GM21423 (cell line): Measurements from ENCODE around the gene CDC42EP2.
A peak's percentile ranks its signal among the peaks of the same experiment; 100 is the strongest.

ENCODE experiments used
- ATAC-seq: cut with Tn5 transposase; IDR thresholded peaks from one replicate; pipeline ENCODE4 v1.9.1; 2021; ENCODE audit warnings: mild to moderate bottlenecking, moderate library complexity; ENCODE audit not compliant: unreplicated experiment

CDC42EP2 gene

DNA sequence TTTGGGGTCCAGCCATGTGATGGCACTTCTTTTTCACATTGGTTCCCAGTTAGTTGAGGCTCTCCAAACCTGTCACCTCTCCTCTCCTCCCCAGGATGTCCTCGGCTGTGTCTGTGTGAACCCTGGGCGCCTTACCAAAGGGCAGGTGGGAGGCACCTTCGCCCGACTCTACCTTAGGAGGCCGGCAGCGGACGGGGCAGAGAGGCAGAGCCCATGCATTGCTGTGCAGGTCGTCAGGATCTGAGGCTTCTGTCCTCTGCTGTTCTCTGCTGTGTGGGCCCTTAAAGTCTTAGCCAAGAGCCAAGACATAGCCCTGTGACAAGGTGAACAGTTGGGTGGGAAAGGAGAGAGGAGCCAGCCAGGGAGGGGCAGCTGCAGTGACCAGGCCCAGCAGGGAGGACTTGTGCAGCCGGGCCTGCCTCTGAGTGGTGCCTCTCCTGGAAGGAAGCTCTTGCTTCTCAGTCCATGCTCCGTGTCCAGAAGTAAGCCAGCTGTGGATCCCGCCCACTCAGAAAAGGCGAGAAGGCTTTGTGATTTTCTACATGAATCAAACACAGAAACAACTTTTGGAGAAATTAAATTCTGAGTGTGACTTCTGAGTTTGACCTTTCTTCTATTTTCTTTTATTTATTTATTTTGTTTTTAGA is 17.5 kb upstream of the CDC42EP2 start:
- ATAC-seq, result no peak

DNA sequence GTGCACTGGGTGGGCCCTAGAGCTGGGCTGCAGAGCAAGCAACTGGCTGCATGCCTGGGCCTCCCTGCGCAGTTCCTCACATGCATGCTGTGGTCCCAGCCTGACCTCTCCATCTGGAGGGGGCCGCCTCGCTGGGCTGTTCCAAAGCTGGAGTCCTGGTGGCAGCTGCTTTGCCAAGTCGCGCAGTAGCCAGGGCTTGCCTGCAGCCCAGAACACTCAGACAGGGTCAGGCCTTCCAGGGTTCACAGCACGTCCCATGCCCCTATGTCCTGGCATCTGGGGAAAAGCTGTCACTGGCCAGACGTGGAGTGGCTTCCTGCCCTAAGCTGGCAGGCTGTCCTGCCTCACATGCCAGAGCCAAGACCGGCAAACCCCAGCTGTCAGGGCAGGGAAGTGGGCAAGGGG is 16.5 kb upstream of the CDC42EP2 start:
- no peak for ATAC-seq

DNA sequence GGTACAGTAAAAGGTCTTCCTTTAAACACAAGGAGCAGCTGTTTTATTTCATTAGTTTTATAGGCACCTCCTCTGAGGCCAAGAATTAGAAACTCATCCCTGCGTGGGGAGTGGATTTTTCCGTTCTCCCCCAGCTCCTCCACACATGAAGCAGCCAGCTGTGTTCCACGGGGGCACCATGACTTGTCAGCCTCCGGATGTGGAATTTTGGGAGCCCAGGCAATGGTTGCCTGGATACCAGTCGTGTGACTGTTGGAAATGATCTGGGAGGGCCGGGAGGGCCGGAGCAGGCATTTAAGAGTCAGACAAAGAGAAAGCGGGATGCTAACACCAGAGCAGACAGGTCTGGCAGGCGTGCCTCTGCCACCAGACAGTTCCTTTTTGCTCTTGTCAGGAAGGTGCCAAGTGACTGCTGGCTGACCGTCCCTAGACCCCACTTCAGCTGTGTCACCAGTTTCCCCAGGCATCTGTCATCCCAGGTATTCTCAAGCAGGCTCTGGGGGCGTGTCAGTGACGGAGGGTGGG is 15.9 kb upstream of the CDC42EP2 start:
- no peak for ATAC-seq

DNA sequence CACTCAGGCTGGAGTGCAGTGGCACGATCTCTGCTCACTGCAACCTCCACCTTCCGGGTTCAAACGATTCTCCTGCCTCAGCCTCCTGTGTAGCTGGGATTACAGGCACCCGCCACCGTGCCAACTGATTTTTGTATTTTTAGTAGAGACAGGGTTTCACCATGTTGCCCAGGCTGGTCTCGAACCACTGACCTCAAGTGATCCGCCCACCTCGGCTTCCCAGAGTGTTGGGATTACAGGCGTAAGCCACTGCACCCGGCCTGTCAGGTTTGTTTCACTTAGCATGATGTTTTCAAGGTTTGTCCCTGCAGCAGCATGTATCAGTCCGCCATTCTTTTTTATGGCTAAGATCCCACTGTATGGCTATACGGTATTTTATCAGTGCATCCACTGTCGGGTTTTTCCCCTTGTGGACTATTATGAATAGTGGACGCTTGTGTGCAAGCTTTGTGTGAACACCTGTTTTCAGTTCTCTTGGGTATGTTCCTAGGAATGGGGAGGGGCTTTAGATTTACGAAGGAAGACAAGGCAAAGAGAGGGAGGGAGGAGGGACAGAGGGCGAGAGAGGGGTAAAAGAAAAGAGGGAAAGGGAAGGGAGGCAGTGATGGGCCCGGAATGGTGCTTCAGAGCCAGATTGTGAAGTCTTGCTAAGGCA is 13.9 kb upstream of the CDC42EP2 start:
- no peak for ATAC-seq

DNA sequence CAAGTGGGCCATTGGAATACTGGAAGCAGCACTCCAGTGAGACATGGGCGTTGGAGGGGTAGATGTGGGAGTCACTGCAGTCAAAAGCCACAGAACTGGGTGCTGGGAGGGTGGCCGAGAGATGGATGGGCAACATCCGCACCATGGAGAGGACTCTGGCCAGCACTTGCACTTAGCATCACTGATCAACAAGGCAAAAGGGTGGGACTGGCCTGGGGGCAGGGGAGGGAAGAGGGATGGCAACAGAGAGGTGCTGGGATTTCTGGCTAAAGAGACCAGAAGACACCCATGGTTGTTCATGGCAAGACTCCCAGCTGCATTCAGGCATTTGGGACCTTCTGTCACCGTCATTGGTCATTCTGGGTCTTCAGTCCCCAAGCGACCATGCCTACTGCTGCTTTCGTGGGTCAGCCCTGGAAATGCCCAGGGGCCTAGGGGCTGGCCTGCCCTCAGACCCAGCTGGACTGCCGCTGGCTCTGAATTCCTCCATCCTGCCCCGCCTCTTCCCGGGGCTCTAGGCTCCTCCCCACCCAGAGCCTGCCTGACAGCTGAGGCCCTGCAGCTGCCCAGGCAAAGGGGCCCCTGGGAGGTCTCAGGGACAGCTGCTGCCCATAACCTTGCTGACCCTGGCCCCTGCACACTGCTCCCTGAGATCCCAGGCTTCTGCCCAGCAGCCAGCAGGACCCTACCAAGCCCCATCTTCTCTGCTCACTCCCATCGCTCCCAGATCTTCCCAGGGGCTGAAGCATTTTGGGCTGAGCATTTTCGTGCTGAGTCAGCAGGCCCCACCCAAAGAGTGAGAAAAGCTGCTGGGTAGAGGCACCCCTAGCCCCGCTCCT is 13.0 kb upstream of the CDC42EP2 start:
- ATAC-seq, result no peak

DNA sequence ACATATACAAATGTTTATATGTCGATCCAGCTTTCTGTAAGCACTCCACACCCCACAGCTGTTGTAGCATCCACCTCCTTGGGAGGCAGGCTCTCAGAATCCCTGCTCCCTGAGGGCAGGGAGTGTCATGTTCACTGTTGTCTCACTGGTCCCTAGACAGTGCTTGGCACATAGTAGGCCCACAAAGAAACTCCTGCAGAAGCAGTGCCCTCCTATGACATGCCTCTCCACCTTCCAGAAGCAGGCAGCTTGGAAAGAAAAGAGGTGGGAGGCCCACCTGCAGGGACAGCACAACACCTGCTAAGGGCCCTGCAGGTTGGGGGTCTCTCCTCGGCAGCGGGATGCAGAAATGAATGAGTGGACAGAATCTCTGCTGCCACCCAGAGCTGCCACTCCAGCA is 11.1 kb upstream of the CDC42EP2 start:
- no peak for ATAC-seq

DNA sequence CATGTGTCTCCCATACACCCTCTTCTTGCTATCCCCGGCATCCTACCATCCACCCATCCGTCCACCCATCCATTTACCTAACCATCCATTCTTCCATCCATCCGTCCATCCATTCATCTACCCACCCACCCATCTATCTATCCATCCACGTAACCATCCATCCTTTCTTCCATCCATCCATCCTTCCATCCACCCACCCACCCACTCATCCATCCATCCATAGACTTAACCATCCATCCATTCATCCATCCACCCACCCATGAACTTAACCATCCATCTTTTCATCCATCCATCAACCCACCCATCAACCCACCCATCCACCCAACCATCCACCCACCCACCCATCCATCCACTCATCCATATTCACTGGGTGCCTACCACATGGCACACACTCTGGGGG is 10.6 kb upstream of the CDC42EP2 start:
- no peak for ATAC-seq

DNA sequence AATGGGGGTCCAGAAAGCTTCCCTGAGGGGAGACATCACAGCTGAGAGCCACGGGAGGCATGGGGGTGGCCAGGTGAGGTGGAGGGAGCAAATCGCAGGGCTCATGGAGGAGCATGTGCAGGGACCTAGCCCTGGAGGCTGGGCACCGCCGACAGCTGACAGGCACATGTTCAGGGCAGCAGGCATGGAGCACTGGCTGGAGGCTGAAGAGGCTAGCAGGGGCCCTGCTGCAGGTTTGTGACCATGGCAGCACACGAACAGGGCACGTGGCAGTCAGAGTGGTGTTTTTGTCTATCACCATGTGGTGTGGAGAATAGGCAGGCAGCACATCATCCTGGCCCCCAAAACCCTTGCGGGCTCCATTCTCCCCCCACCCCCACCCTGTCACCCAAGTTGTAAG is 10.1 kb upstream of the CDC42EP2 start:
- ATAC-seq, result no peak

DNA sequence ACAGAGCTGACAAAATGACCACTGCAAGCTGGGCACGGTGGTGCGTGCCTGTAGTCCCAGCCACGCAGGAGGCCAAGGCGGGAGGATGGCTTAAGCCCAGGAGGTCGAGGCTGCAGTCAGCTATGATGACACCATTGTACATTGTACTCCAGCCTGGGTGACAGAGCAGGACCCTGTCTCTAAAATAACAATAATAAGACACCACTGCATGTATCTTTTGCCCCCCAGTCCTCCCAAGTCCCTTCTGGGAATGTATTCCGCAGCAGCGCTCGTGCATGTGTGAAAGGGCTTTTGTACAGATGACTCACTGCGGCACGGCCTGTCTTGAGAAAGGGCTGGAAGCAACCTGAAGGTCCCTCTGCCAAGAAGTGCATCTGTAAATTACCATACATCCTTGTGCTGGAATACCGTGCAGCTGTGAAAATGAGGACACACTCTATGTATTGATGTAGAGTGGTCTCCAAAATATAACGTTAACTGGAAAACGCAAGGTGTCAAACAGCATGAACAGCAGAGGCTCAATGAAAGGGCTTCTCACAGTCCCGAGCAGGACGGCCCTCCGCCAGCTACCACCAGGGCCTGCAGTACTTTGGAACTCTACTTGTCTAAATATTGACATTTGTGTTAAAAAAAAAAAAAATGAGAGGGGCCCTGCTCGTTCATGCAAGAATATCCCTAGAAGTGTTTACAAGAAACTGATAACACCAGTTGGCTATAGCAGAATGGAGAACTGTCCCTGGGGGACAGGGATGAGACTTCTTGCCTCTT is 9.0 kb upstream of the CDC42EP2 start:
- ATAC-seq, result no peak

DNA sequence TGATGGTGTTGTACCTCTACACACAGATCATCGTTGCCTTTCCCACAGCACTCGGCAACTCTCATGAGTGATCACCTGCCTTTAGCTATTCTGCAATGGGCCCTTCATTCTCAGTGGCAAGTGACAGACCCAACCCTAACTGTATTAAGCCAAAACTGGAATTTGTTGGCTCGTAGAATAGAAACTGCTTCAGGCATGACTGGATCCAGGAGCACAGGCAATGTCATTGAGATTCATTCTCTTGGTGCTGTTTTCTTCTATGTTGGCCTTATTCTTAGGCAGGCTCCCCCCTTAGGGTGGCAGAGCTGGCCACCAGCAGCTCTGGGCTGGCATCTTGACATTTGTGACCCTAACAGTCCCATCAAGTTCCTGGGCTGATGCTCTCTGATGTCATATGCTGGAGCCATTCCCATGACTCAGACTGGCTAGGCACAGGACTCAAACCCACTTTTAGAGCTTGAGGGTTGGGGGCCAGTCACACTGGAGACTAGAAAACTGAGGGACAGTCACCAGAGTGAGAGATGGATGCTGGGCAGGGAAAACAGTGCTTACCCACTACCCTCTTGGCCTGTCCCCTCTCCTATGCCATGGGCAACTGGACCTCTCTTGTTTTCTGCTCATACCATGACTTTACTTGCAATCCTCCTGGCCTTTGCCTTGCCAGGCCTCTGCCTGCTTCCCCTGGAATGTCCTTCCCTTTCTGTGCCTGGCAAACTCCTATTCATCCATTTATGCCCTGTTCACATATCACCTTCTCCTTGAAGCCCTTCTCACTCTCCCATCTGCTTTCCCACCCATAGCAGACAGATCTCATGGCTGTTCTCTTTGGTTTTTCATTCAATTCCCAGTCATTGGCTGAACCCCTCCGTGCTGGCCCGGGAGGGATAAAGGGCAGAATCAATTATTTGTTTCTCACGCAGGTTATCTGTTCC is 7.1 kb upstream of the CDC42EP2 start:
- no peak for ATAC-seq

DNA sequence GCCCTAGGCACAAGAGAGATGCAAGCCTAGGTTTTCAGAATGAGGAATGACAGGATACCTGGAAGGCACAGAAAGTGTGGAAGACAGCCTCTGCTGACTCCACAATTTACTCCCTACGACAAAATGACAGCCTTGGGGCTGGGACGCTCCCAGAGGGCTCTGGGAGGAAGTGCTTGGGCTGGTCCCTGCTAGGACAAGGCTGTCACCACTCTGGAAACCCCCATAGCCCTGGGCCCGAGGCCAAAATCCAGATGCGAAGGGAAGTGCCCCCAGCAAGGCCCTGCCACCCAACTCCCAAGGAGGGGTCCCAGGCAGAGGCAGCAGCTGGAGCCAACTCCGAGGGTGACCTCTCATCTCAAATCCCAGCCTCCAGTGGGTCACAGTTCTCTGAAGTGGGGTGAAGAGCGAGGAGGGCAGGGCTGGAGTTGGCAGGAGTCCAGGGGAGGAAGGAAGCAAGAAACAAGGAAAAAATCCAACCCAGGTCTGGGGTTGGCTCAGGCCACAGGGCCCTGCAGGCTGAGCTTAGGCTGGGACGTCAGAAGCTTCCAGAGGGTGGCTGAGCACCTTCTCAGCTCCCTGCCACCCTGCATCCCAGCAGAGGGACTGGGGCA is 6.3 kb upstream of the CDC42EP2 start:
- ATAC-seq, result no peak

DNA sequence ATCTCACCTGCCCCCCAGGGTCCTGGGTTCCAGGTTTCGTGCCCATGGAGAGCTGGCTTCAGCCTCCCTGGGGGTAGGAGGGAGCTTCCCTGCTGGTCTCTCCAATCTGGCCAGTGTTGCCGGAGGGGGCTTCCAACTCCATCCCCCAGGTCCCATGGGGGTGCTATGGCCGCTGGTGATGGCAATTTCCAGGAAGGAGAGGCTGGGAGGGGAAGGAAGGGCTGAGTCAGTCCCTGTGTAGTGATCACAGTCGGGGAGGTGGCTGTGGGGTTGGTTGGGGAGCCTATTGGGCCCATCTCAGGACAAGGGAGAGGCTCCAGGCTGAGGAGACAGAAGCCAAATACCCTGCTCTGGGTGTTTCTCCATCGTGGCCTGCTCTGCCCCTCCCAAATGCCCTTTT is 5.7 kb upstream of the CDC42EP2 start:
- no peak for ATAC-seq

DNA sequence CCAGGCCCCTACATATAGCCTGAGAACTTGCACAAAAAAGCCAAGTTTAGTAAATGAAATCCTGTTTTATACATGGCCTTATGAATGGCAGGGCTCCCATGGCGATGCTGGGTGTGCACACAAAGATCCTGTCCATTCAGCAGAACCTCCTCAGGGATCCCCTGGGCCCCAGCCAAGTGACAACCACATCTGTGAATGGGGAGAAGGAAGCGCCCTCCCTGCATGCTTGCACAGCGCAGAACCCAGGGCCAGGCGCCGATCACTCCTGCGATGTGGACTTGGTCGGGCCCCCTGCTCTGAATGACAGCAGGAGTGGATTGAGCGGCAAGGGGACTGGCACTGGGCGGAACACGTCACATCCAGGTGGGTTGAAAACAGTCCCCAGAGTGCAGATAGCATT is 4.5 kb upstream of the CDC42EP2 start:
- no peak for ATAC-seq

DNA sequence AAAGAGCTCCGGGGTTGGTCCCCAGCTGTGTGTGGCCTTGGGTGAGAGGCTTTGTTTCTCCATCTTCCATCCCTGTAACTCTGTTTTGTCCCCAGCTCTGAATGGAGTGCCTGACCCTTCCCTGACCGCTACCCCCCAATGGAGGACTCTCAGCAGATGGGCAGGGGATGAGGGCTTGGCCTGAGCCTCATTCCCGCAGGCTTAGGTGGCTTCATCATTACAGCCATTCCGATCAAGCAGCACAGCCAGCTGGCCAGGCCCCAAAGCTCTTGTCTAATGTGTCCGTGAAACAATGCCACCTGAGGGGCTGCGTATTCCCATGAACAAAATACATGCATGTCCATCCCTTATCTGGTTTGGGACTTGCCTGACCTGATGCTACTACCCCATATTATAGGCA is 3.9 kb upstream of the CDC42EP2 start:
- ATAC-seq, result no peak

DNA sequence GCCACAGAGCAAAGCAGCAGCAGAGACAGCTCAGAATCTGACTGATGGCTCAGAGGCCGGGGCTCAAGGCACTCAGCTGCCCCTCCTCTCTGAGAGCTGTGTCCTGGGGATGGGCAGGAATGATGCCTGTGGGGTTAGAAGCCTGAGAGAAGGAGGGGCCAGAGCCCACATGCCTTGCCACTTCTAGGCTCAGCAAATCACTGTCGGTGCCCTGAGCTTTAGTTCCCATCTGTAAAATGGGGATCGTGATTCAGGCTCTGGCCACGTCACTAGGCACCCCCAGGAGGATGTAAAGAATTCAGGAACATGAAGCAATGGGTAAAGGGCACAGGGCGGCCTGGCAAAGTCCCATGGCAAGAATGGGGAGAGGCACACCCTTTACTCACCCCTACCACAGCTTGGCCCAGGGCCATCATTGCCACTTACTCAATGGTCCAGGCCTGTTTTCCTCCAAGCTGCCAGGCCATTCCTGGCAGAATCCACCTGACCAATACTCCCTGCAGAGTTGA is 3.4 kb upstream of the CDC42EP2 start:
- no peak for ATAC-seq

DNA sequence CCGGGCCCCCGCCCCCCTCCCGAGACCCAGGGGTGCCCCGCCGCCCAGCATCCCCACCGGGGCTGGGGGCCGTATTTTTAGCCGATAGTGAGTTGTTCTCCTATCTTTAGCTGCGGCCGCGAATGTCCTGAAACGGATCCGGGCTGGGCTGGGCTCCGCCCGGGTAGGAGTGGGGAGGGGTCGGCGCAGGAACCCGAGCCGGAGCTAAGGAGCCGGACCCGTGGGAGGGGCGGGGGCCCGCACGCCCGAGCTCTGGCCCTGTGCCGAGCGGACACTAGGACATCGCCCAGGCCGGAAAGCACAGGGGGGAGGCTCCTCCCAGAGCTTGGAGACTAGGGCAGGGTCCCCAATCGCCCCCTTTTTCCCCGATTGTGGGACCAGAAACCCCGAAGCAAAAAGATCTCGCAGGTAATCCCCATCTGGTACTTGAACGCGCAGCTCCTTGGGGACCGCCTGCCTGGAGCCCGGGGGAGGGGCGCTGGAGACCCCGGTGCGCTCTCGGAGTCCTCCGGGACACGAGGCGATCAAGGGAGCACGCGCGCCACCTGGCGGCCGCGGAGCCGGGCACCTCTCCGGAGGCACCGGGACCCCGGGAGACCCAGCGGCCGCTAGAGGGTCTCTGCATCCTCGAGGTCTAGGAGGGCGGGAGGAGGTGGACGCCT is 669 bp downstream of the CDC42EP2 start:
- peak; percentile 44 for ATAC-seq

DNA sequence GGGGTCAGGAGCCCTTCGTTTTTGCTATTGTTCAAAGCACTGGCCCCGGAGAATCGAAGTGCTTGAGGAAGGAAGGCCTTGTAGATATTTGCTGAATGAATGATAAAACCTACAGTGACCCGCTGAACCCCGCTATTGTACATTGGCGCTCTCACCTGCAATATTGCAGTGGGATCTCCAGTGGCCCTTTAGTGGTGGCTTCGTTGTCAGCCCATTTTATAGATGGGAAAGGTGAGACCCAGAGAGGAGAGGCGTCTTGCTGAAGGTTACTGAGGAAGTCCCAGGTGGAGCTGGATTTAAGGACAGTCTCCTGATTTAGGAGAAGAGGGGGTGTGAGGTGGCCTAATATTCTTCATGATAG is 1.2 kb downstream of the CDC42EP2 start:
- no peak for ATAC-seq

DNA sequence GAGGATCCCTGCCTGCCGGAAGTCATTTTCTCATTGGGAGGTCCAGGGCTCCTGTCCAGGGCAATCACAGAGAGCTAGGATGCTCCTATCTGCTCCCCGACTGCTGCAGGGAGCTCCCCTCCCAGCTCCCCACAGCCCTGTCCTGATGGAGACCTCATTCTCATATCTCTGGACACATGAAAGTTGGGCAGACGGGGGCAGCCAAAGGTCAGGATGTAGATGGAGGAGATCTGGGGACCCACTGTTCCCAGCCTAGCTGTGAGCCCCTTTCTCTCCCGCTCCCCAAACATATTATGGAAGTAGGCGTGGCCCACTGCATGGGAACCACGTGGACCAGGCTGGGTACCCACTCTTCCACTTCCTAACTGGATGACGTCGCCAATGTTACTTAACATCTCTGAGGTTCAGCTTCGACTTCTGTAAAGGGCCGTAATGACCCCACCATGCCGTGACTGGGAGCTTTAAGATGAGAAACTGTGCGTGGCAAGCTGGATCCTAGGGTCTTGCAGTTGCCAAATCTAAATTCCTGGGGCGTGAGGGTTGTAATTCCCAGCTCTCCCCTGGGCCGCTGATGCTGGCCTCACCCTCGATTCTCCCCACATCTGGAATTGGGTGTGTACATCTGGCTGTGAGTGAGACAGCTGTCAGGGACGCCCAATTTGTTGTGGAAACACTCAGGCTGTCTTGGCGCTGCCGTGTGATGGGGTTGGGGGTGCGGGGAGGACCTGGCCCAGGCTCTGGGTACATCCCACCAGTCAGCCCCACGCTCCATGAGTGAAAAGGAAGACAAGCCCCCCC is 1.8 kb downstream of the CDC42EP2 start:
- no peak for ATAC-seq
